K562 (cell line): Measurements from ENCODE around the gene OR8S1. TPM values are rescaled to one million over a fixed set of nuclear protein-coding genes. Genes with fewer than 3 reads are reported as not detected.

Experiments
- ATAC-seq: fragments of 200-7000 bp; cut with Tn5 transposase; 3 replicates; pipeline ENCODE4 v1.9.1; 2020; ENCODE audit warnings: moderate library complexity
- BruUV-seq: library from RNA; stranded (reverse); fragments of 400-500 nt; replicated peaks from 2 replicates; lab custom pipeline; 2021; lab: Mats Ljungman, UMichigan
- CTCF ChIA-PET: fragments of 300-600 bp; formaldehyde crosslinking; extraction: SDS; loops from one replicate; lab custom pipeline; 2021; ENCODE audit warnings: low intra/inter-chr PET ratio; lab: Yijun Ruan, JAX
- POLR2A ChIA-PET: fragments of 300-600, 350-650 bp; sonication (Branson Sonifier 250); formaldehyde crosslinking; extraction: SDS; loops from one replicate; lab custom pipeline; 2021; ENCODE audit warnings: antibody characterized with exemption, inconsistent platforms; lab: Yijun Ruan, JAX
- DNase-seq, 4 experiments: peaks; one replicate each; pipeline versions ENCODE4 v3.0.0 to v3.0.0-alpha.2; 2011 to 2018; ENCODE audit warnings: low spot score in 3 of 4, mixed read lengths in 3 of 4; ENCODE audit errors: extremely low read depth in 1 of 4
- FAIRE-seq: peaks from 2 replicates; lab custom pipeline; 2011; peaks lifted over from hg19 to GRCh38; lab: Jason Lieb, UNC
- H2AFZ ChIP-seq: 2 replicates; pipeline ENCODE4 v1.6.0; 2011; ENCODE audit warnings: low read depth, low read length, control low read depth, inconsistent platforms
- H3K27ac ChIP-seq: fragments of 200-600 bp; 3 replicates; pipeline ENCODE4 v1.8.0; 2011; ENCODE audit warnings: low read depth, mild to moderate bottlenecking, control low read depth, inconsistent platforms, low read length, moderate library complexity, mixed read lengths; ENCODE audit errors: extremely low read depth
- H3K27me3 ChIP-seq, 2 experiments: fragments of 300-600 bp in 1 of 2; 2 replicates in 1 of 2; 3 replicates in 1 of 2; pipeline versions ENCODE4 v1.6.0 to v1.8.0; 2011; ENCODE audit warnings: inconsistent platforms in 2 of 2, low read length in 2 of 2, mild to moderate bottlenecking in 1 of 2, mixed read lengths in 1 of 2, moderate library complexity in 1 of 2; ENCODE audit not compliant: control insufficient read depth in 2 of 2, insufficient read depth in 2 of 2
- H3K36me3 ChIP-seq: fragments of 300-600 bp; 3 replicates; pipeline ENCODE4 v1.8.0; 2011; ENCODE audit warnings: mild to moderate bottlenecking, low read length, inconsistent platforms; ENCODE audit not compliant: control insufficient read depth, insufficient read depth
- H3K4me1 ChIP-seq, 2 experiments: fragments of 200-600 bp in 1 of 2; replicated peaks in 1 of 2; 2 replicates in 1 of 2; 3 replicates in 1 of 2; pipeline versions ENCODE4 v1.5.1 to v1.8.0; 2011; ENCODE audit warnings: inconsistent platforms in 2 of 2, low read length in 2 of 2, mild to moderate bottlenecking in 1 of 2, mixed read lengths in 1 of 2, moderate library complexity in 1 of 2; ENCODE audit not compliant: control insufficient read depth in 2 of 2, insufficient read depth in 2 of 2
- H3K4me2 ChIP-seq: 2 replicates; pipeline ENCODE4 v1.6.1; 2011; ENCODE audit warnings: low read length, control low read depth, inconsistent platforms, mixed read lengths; ENCODE audit not compliant: insufficient read depth
- H3K4me3 ChIP-seq: fragments of 200-600 bp; sonication (generic), shearing (Covaris generic); 2 replicates; pipeline ENCODE4 v1.5.1; 2016; ENCODE audit warnings: control low read depth, inconsistent platforms
- H3K79me2 ChIP-seq: fragments of 200-600 bp; 3 replicates; pipeline ENCODE4 v1.8.0; 2011; ENCODE audit warnings: low read length, inconsistent platforms; ENCODE audit not compliant: control insufficient read depth, insufficient read depth
- H3K9ac ChIP-seq, 2 experiments: 2 replicates each; pipeline versions ENCODE4 v1.6.0 to v1.6.1; 2011; ENCODE audit warnings: low read depth in 2 of 2, low read length in 2 of 2, control low read depth in 1 of 2, inconsistent platforms in 1 of 2, mild to moderate bottlenecking in 1 of 2, mixed read lengths in 1 of 2; ENCODE audit not compliant: insufficient read depth in 1 of 2
- H3K9me1 ChIP-seq: one replicate; pipeline ENCODE4 v1.6.0; 2011; ENCODE audit warnings: inconsistent platforms, mild to moderate bottlenecking, low read length, moderate library complexity; ENCODE audit not compliant: control insufficient read depth, insufficient read depth
- H3K9me3 ChIP-seq: replicated peaks from 2 replicates; pipeline ENCODE4 v1.5.1; 2011; ENCODE audit warnings: low read depth, low read length, inconsistent platforms; ENCODE audit not compliant: control insufficient read depth, insufficient read depth
- H4K20me1 ChIP-seq: replicated peaks from 2 replicates; pipeline ENCODE4 v1.6.1; 2011; ENCODE audit warnings: low read length, inconsistent platforms, mixed read lengths; ENCODE audit not compliant: control insufficient read depth, insufficient read depth
- CBX1 ChIP-seq: sonication (generic); IDR thresholded peaks from 2 replicates; pipeline ENCODE4 v1.6.1; 2016; ENCODE audit warnings: antibody characterized with exemption, low read depth, mild to moderate bottlenecking
- GATA2 ChIP-seq: sonication (generic); formaldehyde crosslinking; IDR thresholded peaks from 2 replicates; pipeline ENCODE4 v1.4.0; 2020; ENCODE audit warnings: mild to moderate bottlenecking, missing genetic modification reagents
- HNRNPUL1 ChIP-seq: fragments of 200-400 bp; formaldehyde crosslinking; IDR thresholded peaks from 2 replicates; pipeline ENCODE4 v1.6.1; 2017; ENCODE audit warnings: low read length
- NEUROD1 ChIP-seq: fragments of 150-350 bp; IDR thresholded peaks from 2 replicates; pipeline ENCODE4 v1.6.1; 2014; ENCODE audit warnings: borderline replicate concordance, low read length, low read depth; ENCODE audit not compliant: partially characterized antibody
- NRF1 ChIP-seq, 2 experiments: fragments of 450-650 bp; IDR thresholded peaks in 1 of 2; conservative IDR thresholded peaks in 1 of 2; 2 replicates each; pipeline ENCODE4 v1.6.1; 2014; ENCODE audit warnings: mild to moderate bottlenecking in 2 of 2
- TBP ChIP-seq: optimal IDR thresholded peaks from 2 replicates; pipeline ENCODE3; 2011; ENCODE audit warnings: low read depth, low read length, improper control_type of control experiment
- TRIM24 ChIP-seq, 2 experiments: fragments of 450-650 bp; IDR thresholded peaks; 2 replicates each; pipeline ENCODE4 v1.6.1; 2016
- U2AF2 ChIP-seq: fragments of 200-400 bp; formaldehyde crosslinking; optimal IDR thresholded peaks from 2 replicates; pipeline ENCODE3; 2017; ENCODE audit warnings: low read depth, mild to moderate bottlenecking, low read length
- ZNF347 ChIP-seq: fragments of 450-650 bp; formaldehyde crosslinking; IDR thresholded peaks from 2 replicates; pipeline ENCODE4 v1.4.0; 2020; ENCODE audit warnings: low read depth, mild to moderate bottlenecking, moderate library complexity
- ZNF77 ChIP-seq: fragments of 250-450 bp; sonication (Bioruptor Pico); IDR thresholded peaks from 2 replicates; pipeline ENCODE4 v1.5.0; 2020
- WGBS: fragments of 100-300 bp; shearing (Covaris generic); methylation state at CpG from one replicate; pipeline ENCODE4 v1.1.6; 2016; ENCODE audit warnings: low coverage, mixed read lengths; ENCODE audit not compliant: insufficient coverage; ENCODE audit errors: missing lambda C conversion rate; 5-methylcytosine and 5-hydroxymethylcytosine counted together
- in situ Hi-C: fragments of 300-500 bp; cut with MboI; formaldehyde crosslinking; loops from 4 replicates; pipeline ENCODE4 v1.15.0; 2018; ENCODE audit warnings: inconsistent platforms, mixed read lengths
- intact Hi-C: fragments of 100-400 bp; cut with micrococcal nuclease; formaldehyde crosslinking; loops from 2 replicates; pipeline ENCODE4 v1.14.2; 2022
- polyA plus RNA-seq, 8 experiments: library from polyadenylated mRNA; depleted of rRNA in 4 of 8; stranded (reverse) in 5 of 8; unstranded in 3 of 8; fragments of >200 nt; fragmentation: Nextera tagmentation in 2 of 8; fragmentation: Illumina TruSeq in 1 of 8; extraction: Ambion mirVana in 2 of 8; extraction: Trizol in 1 of 8; gene quantifications; 2 replicates each; pipeline versions ENCODE4 v1.2.1 to v1.2.3, GENCODE V29; 2011 to 2014; ENCODE audit warnings: inconsistent platforms in 1 of 8, missing spikeins in 1 of 8
- total RNA-seq, 7 experiments: library from RNA; depleted of rRNA in 6 of 7; stranded (reverse); fragments of >200 nt in 6 of 7; fragmentation: Illumina TruSeq in 2 of 7; extraction: Trizol in 2 of 7; gene quantifications; 2 replicates each; pipeline versions ENCODE4 v1.2.1 to v1.2.3, GENCODE V29; 2011 to 2021; ENCODE audit warnings: low replicate concordance in 1 of 7
- TF ChIP-seq, protein P1 (sequence below): fragments of 250-450 bp; sonication (Bioruptor Pico); IDR thresholded peaks from 2 replicates; pipeline ENCODE4 v1.5.0; 2021
- TF ChIP-seq, protein P2 (sequence below): fragments of 450-650 bp; IDR thresholded peaks from 2 replicates; pipeline ENCODE4 v1.6.1; 2016; ENCODE audit warnings: borderline replicate concordance

OR8S1 gene
- total and polyA plus RNA-seq, 9 of the 15 experiments (the other 6 are each of a cell fraction or from before 2014, with no cell fraction given), result not detected

GRCh38 chr12:48527891-48528670, 2.6 kb downstream of the OR8S1 start:
- ChIA-PET CTCF (no interaction called here), POLR2A (interaction anchor here (0.5 to 1.2 kb wide), 4 partner anchors 8 to 272 kb away, joined by 3 to 4 read pairs (median 4); no protein-coding TSS in a partner anchor)
- intact Hi-C loops (no loop called here), in situ Hi-C loops (loop anchor here (25.0 kb wide), 1 partner anchor 259 kb away; the partner anchor contains the start of gene ADCY6)
- Histone ChIP-seq H4K20me1 (no peaks in the 10 kb centered on the region), H2AFZ (no peak overlapping the region), H3K9me3 (no peaks in the 10 kb centered on the region), H3K4me2 (no peak overlapping the region), H3K4me3 (no peak overlapping the region)
- no TSS peak for BruUV-seq
- TF ChIP-seq ZNF77 (CRISPR knock-in tag), result no peak
- peak; percentile 74 to 77 for TF ChIP-seq NRF1 (conservative IDR thresholded peaks at IDR 0.05 in 1 of 2, IDR thresholded peaks at IDR 0.05 in 1 of 2)
- TF ChIP-seq TBP, result no peak
- TF ChIP-seq, all 486 proteins: peak for 1
- Histone ChIP-seq H3K27me3 (peaks cover 6 to 23% of the 10 kb centered on the region in 2 experiments; a peak in 4 of 5 replicates), H3K36me3 (no peaks in the 10 kb centered on the region), H3K27ac (no peak overlapping the region), H3K9me1 (no peaks in the 10 kb centered on the region), H3K79me2 (no peaks in the 10 kb centered on the region), H3K9ac (no peak overlapping the region), H3K4me1 (peaks cover 0 to 8% of the 10 kb centered on the region in 2 experiments; a peak in 2 of 5 replicates)
- ATAC-seq (no peak; the same call in 2 of the 3 replicates), DNase-seq (no peak), FAIRE-seq (no peak)
- 28% methylated on average over 35 of the region's 44 CpGs for WGBS

GRCh38 chr12:48532601-48533000, 7.2 kb downstream of the OR8S1 start:
- intact Hi-C loops (no loop called here), in situ Hi-C loops (loop anchor here (25.0 kb wide), 1 partner anchor 255 kb away; the partner anchor contains the start of gene ADCY6)
- H3K9me1 ChIP-seq, result no peaks in the 10 kb centered on the region
- H3K79me2 ChIP-seq, result no peaks in the 10 kb centered on the region
- no peak overlapping the region for H3K4me3 ChIP-seq
- no peak overlapping the region for H3K4me2 ChIP-seq
- FAIRE-seq (no peak), DNase-seq (no peak), ATAC-seq (no peak)
- H3K9ac ChIP-seq, result no peak overlapping the region
- H4K20me1 ChIP-seq, result no peaks in the 10 kb centered on the region
- POLR2A ChIA-PET, result no interaction called here
- CTCF ChIA-PET, result no interaction called here
- H3K27ac ChIP-seq, result no peak overlapping the region
- H3K4me1 ChIP-seq, result peaks cover 0 to 8% of the 10 kb centered on the region in 2 experiments; a peak in 2 of 5 replicates
- H3K36me3 ChIP-seq, result no peaks in the 10 kb centered on the region
- no peak overlapping the region for H2AFZ ChIP-seq
- no peaks in the 10 kb centered on the region for H3K9me3 ChIP-seq
- peaks cover 6 to 16% of the 10 kb centered on the region in 2 experiments; a peak in 4 of 5 replicates for H3K27me3 ChIP-seq
- BruUV-seq, result no TSS peak
- no peak for TF ChIP-seq ZNF347
- TF ChIP-seq, protein P1, sequence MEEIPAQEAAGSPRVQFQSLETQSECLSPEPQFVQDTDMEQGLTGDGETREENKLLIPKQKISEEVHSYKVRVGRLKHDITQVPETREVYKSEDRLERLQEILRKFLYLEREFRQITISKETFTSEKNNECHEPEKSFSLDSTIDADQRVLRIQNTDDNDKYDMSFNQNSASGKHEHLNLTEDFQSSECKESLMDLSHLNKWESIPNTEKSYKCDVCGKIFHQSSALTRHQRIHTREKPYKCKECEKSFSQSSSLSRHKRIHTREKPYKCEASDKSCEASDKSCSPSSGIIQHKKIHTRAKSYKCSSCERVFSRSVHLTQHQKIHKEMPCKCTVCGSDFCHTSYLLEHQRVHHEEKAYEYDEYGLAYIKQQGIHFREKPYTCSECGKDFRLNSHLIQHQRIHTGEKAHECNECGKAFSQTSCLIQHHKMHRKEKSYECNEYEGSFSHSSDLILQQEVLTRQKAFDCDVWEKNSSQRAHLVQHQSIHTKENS, result no peak
- TF ChIP-seq, protein P2, sequence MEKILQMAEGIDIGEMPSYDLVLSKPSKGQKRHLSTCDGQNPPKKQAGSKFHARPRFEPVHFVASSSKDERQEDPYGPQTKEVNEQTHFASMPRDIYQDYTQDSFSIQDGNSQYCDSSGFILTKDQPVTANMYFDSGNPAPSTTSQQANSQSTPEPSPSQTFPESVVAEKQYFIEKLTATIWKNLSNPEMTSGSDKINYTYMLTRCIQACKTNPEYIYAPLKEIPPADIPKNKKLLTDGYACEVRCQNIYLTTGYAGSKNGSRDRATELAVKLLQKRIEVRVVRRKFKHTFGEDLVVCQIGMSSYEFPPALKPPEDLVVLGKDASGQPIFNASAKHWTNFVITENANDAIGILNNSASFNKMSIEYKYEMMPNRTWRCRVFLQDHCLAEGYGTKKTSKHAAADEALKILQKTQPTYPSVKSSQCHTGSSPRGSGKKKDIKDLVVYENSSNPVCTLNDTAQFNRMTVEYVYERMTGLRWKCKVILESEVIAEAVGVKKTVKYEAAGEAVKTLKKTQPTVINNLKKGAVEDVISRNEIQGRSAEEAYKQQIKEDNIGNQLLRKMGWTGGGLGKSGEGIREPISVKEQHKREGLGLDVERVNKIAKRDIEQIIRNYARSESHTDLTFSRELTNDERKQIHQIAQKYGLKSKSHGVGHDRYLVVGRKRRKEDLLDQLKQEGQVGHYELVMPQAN, result no peak
- no peak for TF ChIP-seq CBX1
- TF ChIP-seq GATA2 (CRISPR knock-in tag), result no peak
- TF ChIP-seq U2AF2, result no peak
- no peak for TF ChIP-seq HNRNPUL1
- TF ChIP-seq NEUROD1, result no peak
- no peak for TF ChIP-seq TRIM24 (IDR thresholded peaks at IDR 0.05)
